Measurements from ENCODE around the gene TIRAP.

GRCh38 chr11:126327281-126328000, 44.5 kb downstream of the TIRAP start:
- TF ChIP-seq CTCF (IDR thresholded peaks at IDR 0.05) = no peak
- TF ChIP-seq SMC3 (IDR thresholded peaks at IDR 0.05; ENCODE audit: low read depth, low read length) = no peak
- no peak for TF ChIP-seq SIN3A (IDR thresholded peaks at IDR 0.05; ENCODE audit: borderline replicate concordance, low read depth, low read length)
- no peak for TF ChIP-seq RFX5 (IDR thresholded peaks at IDR 0.05; ENCODE audit: low read length)
- TF ChIP-seq, protein P1, sequence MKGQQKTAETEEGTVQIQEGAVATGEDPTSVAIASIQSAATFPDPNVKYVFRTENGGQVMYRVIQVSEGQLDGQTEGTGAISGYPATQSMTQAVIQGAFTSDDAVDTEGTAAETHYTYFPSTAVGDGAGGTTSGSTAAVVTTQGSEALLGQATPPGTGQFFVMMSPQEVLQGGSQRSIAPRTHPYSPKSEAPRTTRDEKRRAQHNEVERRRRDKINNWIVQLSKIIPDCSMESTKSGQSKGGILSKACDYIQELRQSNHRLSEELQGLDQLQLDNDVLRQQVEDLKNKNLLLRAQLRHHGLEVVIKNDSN (IDR thresholded peaks at IDR 0.05; ENCODE audit: borderline replicate concordance, low read depth) = no peak
- no peak for TF ChIP-seq MAX (IDR thresholded peaks at IDR 0.05; ENCODE audit: low read depth)
- TF ChIP-seq, protein P2, sequence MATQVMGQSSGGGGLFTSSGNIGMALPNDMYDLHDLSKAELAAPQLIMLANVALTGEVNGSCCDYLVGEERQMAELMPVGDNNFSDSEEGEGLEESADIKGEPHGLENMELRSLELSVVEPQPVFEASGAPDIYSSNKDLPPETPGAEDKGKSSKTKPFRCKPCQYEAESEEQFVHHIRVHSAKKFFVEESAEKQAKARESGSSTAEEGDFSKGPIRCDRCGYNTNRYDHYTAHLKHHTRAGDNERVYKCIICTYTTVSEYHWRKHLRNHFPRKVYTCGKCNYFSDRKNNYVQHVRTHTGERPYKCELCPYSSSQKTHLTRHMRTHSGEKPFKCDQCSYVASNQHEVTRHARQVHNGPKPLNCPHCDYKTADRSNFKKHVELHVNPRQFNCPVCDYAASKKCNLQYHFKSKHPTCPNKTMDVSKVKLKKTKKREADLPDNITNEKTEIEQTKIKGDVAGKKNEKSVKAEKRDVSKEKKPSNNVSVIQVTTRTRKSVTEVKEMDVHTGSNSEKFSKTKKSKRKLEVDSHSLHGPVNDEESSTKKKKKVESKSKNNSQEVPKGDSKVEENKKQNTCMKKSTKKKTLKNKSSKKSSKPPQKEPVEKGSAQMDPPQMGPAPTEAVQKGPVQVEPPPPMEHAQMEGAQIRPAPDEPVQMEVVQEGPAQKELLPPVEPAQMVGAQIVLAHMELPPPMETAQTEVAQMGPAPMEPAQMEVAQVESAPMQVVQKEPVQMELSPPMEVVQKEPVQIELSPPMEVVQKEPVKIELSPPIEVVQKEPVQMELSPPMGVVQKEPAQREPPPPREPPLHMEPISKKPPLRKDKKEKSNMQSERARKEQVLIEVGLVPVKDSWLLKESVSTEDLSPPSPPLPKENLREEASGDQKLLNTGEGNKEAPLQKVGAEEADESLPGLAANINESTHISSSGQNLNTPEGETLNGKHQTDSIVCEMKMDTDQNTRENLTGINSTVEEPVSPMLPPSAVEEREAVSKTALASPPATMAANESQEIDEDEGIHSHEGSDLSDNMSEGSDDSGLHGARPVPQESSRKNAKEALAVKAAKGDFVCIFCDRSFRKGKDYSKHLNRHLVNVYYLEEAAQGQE (IDR thresholded peaks at IDR 0.05; ENCODE audit: low read depth, low read length) = no peak
- no peak for TF ChIP-seq EP300 (IDR thresholded peaks at IDR 0.05; ENCODE audit: borderline replicate concordance in 1 of 2, low read depth in 1 of 2, low read length in 1 of 2)
- TF ChIP-seq YY1 (IDR thresholded peaks at IDR 0.05; ENCODE audit: low read depth) = no peak
- TF ChIP-seq TCF12 (IDR thresholded peaks at IDR 0.05) = no peak
- TF ChIP-seq RXRA (IDR thresholded peaks at IDR 0.05; ENCODE audit: borderline replicate concordance, low read depth) = no peak
- no peak for TF ChIP-seq GATA2 (CRISPR knock-in tag; IDR thresholded peaks at IDR 0.05)
- no peak for TF ChIP-seq NFIC (IDR thresholded peaks at IDR 0.05; ENCODE audit: borderline replicate concordance)
- TF ChIP-seq, protein P3, sequence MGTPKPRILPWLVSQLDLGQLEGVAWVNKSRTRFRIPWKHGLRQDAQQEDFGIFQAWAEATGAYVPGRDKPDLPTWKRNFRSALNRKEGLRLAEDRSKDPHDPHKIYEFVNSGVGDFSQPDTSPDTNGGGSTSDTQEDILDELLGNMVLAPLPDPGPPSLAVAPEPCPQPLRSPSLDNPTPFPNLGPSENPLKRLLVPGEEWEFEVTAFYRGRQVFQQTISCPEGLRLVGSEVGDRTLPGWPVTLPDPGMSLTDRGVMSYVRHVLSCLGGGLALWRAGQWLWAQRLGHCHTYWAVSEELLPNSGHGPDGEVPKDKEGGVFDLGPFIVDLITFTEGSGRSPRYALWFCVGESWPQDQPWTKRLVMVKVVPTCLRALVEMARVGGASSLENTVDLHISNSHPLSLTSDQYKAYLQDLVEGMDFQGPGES (IDR thresholded peaks at IDR 0.05; ENCODE audit: low read depth, low read length) = no peak
